Cardiac fibroblast (primary cell): Measurements from ENCODE around the gene SEZ6.
"Not testable (repeated sequence)": the region's sequence is repeated elsewhere in the genome, so short reads cannot be mapped to it uniquely, and the experiment has no call there.

ENCODE experiments used
- DNase-seq, 2 donors: peaks; one replicate each; pipeline versions ENCODE4 v3.0.0 to v3.0.0-alpha.2; 2010; ENCODE audit warnings: low read depth in 2 of 2
- H3K4me3 ChIP-seq, 2 donors: replicated peaks in 1 of 2; 1 replicate in 1 of 2; 2 replicates in 1 of 2; pipeline ENCODE4 v1.5.1; 2011; ENCODE audit warnings: low read depth in 2 of 2, low read length in 2 of 2, mild to moderate bottlenecking in 2 of 2, moderate library complexity in 1 of 2
- CTCF ChIP-seq: IDR thresholded peaks from one replicate; pipeline ENCODE4 v1.5.1; 2011; ENCODE audit warnings: low read depth, mild to moderate bottlenecking, low read length, inconsistent platforms

The SEZ6 gene

DNA sequence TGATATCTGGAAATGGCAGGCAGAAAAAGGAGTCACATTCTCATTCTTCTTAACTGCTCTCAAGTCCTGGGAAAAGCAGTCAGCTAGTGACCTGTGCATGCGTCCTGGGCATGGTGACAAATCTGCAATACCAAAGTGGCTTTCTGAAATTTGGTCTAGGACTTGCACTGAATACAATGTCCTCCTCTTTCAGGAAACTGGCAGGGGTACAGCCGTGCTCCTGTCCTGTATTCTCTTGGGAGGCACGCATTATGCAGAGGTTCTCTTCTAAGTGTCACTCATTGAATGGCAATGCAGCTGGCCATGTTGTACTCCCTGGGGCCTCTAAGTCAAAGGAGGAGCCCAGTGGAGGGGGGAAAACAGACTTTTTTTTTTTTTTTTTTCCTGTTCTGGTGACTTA lies 65.2 kb downstream of the SEZ6 start:
- no peak overlapping the region for H3K4me3 ChIP-seq
- no peak for TF ChIP-seq CTCF
- no peak for DNase-seq

DNA sequence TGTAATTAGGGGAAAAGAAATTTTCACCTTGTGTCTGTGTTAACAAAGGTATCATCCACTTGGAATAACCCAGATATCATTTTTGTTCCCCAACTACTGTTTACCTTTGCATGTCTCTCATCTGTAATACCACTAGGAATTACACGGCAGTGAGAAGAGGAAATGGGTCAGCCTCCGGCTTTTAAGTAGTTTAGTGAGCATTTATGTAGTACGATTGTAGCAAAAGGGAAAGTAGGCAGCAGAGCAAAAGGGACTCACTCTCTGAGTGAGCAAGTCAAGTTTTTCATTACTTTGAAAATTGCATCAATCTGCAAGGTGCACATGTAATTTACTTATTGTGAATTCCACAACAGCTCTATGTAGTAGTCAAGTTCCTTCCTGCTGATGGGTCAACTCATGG lies 65.7 kb downstream of the SEZ6 start:
- no peak for TF ChIP-seq CTCF
- H3K4me3 ChIP-seq: no peak overlapping the region
- no peak for DNase-seq

GRCh38 chr17:28938552-28938951 lies 67.3 kb downstream of the SEZ6 start:
- H3K4me3 ChIP-seq: no peak overlapping the region
- DNase-seq: no peak
- no peak for TF ChIP-seq CTCF

- H3K4me3 ChIP-seq: no peak overlapping the region
- TF ChIP-seq CTCF: no peak
- DNase-seq: peak; percentile 69 to 72
Observed at GRCh38 chr17:28937044-28937729, 68.6 kb downstream of the SEZ6 start.

GRCh38 chr17:28935744-28936460 lies 69.9 kb downstream of the SEZ6 start:
- TF ChIP-seq CTCF: no peak
- H3K4me3 ChIP-seq: no peak overlapping the region
- DNase-seq: no peak

DNA sequence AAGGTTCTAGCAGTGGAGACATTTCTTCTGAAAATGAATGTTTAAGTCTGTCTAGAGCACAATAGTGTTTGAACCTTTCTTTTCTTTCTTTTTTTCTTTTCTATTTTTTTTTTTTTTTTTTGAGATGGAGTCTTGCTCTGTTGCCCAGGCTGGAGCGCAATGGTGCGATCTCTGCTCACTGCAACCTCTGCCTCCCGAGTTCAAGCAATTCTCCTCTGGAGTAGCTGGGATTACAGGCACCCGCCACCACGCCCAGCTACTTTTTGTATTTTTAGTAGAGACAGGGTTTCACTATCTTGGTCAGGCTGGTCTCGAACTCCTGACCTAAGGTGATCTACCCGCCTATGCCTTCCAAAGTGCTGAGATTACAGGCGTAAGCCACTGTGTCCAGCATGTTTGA lies 71.3 kb downstream of the SEZ6 start:
- DNase-seq, H3K4me3 ChIP-seq: not testable (repeated sequence)

GRCh38 chr17:28929787-28930186 lies 76.0 kb downstream of the SEZ6 start:
- no peak for TF ChIP-seq CTCF
- H3K4me3 ChIP-seq: no peak overlapping the region
- DNase-seq: no peak
